DMS79 treated with DMSO at 0.1 percent for 48 hours (cell line): ENCODE results near the gene NDRG4.

Source experiments
- DNase-seq: peaks from one replicate; lab custom pipeline; 2025; lab: John Stamatoyannopoulos, UW

NDRG4 gene

GRCh38 chr16:58510097-58510775 lies 10.3 kb downstream of the NDRG4 start:
- no peak for DNase-seq

GRCh38 chr16:58510776-58511628 lies 11.1 kb downstream of the NDRG4 start:
- DNase-seq, result no peak

DNA sequence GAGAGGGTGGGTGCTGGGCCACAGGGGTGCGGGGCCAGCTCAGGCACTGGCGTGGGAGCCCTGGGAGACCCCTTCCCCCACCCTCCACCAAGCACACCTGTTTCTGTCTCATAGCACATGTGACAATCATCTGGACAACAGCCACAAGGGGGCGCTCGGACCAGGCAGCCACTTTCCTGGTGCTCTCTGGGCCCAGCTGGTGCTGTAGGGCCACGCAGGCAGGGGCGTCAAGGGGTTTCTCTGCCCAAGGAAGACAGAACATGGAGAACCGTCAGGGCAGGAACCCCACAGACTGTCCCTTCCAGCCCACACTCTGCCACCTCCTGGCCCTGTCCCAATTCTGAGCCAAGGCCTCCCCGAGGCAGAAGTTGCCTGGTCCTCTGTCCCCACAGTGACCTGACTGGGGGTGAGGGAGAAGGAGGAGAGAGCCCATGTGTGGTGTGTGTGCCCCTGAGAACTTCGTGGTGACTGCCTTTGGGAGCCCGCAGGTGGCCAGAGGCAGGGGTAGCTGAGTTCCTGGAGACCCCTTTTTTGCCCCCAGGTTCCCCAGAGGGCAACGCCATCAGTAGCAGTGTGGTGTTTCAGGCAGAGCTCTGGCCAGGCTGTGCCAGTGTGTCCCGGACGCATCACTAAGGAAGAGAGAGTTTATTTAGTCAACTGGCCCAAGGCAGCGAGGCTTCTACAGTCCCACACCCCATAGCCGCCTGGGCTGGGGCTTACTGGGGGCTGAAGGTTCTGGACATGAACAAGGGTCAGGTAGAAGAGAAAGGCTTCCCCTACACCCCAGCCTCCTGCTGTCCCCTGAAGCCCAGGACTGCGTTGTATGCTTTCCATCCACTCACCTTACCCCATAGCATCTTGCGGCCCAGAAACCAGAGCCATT lies 12.2 kb downstream of the NDRG4 start:
- no peak for DNase-seq

GRCh38 chr16:58513874-58514273 lies 13.9 kb downstream of the NDRG4 start:
- no peak for DNase-seq

- peak; percentile 23 for DNase-seq
Measured at GRCh38 chr16:58515125-58515870, 15.4 kb downstream of the NDRG4 start, which contains the start of gene SETD6. Gene SETD6, plus strand, starts transcription at chr16:58515517. Its CDS starts 21 bp downstream, at chr16:58515538.

DNA sequence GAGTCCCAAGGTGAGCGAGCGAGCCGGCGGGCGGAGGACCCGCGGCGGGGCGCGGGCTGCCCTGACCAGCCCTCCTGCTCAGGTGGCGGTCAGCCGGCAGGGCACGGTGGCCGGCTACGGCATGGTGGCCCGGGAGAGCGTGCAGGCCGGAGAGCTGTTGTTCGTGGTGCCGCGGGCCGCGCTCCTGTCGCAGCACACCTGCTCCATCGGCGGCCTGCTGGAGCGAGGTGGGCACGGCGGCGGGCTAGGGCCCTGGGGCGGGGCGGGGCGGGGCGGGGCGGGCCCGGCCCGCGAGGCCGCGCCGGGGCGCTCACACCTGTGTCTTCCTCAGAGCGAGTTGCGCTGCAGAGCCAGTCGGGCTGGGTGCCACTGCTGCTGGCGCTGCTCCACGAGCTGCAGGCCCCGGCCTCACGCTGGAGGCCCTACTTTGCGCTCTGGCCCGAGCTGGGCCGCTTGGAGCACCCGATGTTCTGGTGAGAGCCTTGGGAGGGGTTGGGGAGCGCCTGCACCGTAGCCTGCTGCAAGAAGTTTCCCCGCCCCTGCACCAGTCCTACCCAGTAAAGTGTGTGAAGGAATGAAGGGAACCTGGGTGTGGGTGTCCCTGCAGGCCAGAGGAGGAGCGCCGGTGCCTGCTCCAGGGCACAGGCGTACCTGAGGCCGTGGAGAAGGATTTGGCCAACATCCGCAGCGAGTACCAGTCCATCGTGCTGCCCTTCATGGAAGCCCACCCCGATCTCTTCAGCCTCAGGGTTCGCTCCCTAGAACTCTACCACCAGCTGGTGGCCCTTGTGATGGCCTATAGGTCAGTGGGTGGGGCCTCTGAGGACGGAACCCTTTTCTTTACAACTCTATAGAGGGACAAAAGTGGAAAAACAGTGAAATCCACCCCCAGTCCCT lies 16.2 kb downstream of the NDRG4 start:
- no peak for DNase-seq

DNA sequence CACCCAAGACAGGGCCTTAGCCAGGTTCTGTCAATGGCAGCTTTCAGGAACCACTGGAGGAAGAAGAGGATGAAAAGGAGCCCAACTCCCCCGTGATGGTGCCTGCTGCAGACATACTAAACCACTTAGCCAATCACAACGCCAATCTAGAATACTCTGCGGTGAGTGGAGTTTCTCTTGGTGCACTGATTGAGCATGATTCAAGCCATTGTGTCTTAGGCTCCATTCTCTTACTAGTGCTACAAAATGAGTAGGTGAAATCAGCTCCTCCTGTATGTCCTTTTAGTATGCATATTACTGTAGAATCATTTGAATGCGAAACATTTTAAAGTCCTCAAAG lies 16.8 kb downstream of the NDRG4 start:
- DNase-seq, result no peak

DNA sequence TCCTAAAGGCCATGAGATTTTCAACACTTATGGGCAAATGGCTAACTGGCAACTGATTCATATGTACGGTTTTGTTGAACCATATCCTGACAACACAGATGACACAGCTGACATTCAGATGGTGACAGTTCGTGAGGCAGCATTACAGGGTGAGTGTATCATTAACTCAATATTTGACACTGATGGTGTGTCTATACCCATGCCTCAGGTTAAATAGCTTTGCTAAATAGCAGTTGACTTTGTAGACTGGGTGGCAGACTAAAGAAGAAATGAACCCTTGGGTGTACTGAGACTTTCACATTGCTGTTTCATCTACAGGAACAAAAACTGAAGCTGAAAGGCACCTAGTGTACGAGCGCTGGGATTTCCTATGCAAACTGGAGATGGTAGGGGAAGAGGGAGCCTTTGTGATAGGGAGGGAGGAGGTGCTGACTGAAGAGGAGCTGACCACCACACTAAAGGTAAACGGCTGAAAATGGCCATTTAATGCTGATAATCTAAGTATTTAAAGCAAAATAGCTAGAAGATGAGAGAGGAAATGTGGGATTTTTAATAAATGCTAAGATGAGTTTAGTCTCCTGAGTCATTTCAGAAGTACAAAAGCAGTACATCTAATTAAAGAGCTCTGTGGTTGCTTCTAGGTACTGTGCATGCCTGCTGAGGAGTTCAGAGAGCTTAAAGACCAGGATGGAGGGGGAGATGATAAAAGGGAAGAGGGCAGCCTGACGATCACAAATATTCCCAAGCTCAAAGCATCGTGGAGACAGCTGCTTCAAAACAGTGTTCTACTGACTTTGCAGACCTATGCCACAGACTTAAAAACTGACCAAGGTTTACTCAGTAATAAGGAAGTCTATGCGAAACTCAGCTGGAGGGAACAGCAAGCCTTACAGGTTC lies 18.4 kb downstream of the NDRG4 start:
- no peak for DNase-seq

- no peak for DNase-seq
Measured at GRCh38 chr16:58518980-58519368, 19.0 kb downstream of the NDRG4 start.

GRCh38 chr16:58519707-58520106 lies 19.8 kb downstream of the NDRG4 start:
- DNase-seq, result no peak

DNA sequence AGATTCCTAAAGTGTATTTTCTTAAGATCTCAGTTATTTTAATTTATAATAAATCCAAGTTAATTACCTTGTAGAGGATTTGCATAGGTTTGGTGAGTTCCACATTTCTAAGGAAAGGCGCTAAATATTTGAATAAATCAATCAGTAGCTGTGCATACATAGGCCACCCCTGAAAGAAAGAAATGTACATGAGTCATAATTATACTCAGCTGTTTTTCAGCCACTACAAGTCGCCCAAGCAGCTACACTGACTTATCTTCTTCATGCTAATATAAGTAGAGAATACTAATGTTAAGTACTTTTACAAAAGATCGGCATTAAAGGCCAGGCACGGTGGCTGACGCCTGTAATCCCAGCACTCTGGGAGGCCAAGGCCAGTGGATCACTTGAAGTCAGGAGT lies 30.2 kb downstream of the NDRG4 start:
- DNase-seq, result no peak

GRCh38 chr16:58532414-58532813 lies 32.5 kb downstream of the NDRG4 start:
- no peak for DNase-seq

DNA sequence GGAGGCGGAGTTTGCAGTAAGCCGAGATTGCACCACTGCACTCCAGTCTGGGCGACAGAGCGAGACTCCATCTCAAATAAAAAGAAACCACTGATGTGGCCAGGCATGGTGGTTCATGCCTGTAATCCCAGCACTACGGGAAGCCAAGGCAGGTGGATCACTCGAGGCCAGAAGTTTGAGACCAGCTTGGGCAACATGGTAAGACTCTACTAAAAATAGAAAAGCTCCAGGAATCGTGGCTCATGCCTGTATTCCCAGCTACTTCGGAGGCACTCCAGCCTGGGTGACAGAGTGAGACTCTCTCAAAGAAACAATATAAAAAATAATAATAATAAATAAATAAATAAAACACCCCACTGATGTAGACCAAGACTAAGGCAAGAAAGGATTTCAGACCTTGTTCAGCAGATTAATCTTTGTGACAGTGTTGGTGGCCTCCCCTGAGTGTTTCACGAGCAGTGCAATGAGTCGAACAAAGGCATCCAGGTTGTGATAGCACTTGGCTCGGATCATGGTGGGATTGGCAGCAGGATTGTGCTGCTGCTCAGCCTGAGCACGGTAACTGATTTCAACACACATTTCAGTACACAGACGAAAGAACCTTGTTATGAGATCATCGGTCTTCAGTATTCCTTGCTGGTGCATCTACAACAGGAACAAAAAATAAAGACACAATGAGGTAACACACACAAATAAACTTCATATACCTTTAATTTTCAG lies 34.0 kb downstream of the NDRG4 start:
- no peak for DNase-seq

- DNase-seq, result no peak
Measured at GRCh38 chr16:58535100-58535499, 35.2 kb downstream of the NDRG4 start.

DNA sequence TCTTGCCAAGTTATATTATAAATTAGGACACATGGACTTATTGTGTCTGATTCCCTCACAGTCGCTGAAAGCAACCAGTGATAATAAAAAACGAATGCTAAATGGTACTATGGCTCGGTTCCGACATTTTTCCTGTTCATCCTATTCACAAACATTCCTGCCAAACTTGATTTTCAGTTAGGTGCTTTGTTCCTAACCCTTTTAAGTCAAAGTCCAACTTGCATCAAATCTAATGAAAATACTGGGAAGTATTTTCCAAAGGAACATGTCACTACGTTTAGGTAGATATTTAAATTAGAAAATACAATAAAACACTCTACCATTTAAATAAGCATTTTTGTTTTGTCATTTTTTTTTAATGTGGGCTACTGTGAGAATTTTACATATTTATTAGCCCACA lies 36.3 kb downstream of the NDRG4 start:
- no peak for DNase-seq

DNA sequence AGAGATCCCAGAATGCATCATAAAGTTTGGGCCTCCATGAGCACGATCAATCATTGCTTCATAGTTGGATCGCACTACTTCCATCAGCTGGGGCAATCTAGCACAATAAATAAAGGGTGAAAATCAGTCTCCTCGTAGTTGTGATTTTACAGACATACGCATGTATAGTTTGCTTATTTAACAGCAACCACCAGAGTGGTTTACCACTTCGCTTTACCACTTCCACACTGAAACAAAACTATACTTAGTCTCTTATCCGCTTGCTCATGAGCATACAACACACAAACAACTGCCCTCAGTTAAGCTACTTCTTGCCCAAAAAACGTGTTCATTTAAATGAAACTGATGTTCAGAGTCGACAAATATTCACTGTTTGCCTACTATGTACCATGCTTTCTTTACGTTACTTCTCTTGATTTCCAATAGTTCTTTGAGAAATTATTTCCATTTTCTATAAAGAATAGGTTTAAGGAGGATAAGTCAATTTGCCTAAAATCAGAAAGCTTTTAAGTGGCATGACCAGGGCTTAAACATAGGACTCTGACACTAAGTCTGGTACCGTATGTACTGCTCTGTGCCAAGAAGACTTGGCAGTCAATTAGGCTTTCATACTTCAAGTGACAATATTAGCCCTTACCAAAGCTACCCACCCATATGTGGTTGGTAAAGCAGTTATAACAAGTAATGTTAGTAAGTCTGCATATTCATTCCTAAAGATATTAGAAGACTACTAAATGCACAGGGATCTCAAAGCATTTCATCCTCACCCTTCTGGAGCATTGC lies 37.4 kb downstream of the NDRG4 start:
- DNase-seq, result no peak

DNA sequence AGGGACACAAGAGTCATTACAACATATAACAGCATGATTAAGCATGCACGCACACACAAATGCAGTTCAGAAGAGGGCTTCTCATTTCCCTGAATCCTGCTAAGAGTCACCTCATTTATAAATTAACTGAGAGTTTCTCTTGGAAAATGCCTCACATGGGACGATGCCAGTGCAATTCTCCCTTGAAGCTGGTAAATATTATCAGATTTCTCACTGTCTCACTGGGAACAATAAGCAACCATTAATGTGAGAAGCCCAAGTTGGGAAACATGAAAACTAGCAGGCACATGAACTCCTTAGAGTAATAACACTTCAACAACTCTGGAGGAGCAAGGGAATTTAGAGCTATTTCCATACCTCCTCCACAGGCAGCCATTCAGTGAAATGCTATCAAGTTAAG lies 41.8 kb downstream of the NDRG4 start:
- DNase-seq, result no peak

DNA sequence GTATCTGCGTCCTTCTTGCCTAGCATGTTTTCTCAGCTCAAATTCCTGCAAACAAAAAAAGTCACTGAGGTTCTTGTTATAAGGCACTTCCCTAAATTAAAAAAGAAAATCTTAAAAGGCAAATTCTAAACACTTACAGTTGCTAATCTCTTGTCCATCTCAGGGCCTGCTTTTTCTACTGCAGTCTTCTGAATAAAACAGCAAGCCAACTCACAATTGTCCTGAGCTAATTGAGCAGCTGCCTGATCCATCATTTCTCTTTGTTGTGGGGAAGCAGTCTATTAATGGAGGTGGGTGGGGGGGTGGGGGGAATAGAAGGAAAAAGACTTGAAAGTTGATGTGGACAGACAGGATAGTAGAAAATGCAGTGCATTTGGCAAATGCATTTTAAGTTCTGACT lies 42.3 kb downstream of the NDRG4 start:
- no peak for DNase-seq
